Measurements from ENCODE around the gene LIN9. TPM values are rescaled to one million over a fixed set of nuclear protein-coding genes. Genes with fewer than 3 reads are reported as not detected.

Gene LIN9
- total and polyA plus RNA-seq, 2 experiments from 2014 or later, result 11.8 to 16.9 TPM

DNA sequence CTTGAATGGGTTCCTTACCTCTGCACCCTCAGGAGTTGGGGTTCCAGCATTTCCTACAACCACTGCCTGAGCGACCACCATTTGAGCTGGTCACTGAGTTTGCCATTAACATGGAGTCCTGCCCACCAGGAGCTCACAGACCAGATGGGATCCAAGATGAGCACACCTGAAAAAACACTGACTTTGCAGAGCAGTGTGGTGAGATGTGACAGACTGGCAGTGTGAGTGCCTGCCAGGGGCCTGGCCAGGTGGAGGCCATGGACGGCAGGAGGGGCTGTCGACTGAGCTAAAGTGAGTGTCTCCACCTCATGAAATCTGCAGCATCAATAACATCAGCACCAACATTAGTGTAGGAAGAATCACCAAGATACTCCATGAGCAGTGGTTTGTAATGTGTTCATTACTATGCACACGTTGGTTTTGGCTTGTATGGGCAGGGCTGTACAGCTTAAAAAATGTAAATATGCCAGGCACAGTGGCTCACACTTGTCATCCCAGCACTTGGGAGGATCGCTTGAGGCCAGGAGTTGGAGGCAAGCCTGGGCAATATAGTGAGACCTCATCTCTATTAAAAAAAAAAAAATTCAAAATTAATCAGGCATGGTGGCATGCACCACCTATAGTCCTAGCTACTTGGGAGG, 97.7 kb downstream of the LIN9 start:
- Histone ChIP-seq H3K4me1 (ENCODE audit: insufficient read depth) (peaks cover 32% of the 10 kb centered on the region), H3K79me2 (replicated peaks; ENCODE audit: insufficient read depth) (no peaks in the 10 kb centered on the region), H4K20me1 (replicated peaks; ENCODE audit: insufficient read depth) (no peaks in the 10 kb centered on the region), H2AFZ (0 out of 2 replicates have a peak overlapping the region, but pooled peaks have one; percentile 28), H3K9me2 (ENCODE audit: insufficient read depth) (no peaks in the 10 kb centered on the region; the same call in 1 of the 2 replicates), H3K36me3 (ENCODE audit: insufficient read depth) (no peaks in the 10 kb centered on the region), H3K4me3 (no peak overlapping the region), H3K27ac (ENCODE audit: low read depth) (no peak overlapping the region), H3F3A (replicated peaks; ENCODE audit: low read depth) (0 out of 2 replicates have a peak, but pooled peaks cover 4% of the 10 kb centered on the region), H3K27me3 (ENCODE audit: insufficient read depth) (peaks cover 7% of the 10 kb centered on the region; the same call in 1 of the 2 replicates), H3K4me2 (peak overlapping the region; percentile 67; the same call in 1 of the 2 replicates)
- DNase-seq (ENCODE audit: low spot score) (no peak), ATAC-seq (no peak)
- no peak overlapping the region for H3K4me3 Mint-ChIP-seq
- TF ChIP-seq NANOG (IDR thresholded peaks at IDR 0.05; ENCODE audit: borderline replicate concordance), result no peak
- TF ChIP-seq CREB1 (CRISPR knock-in tag; IDR thresholded peaks at IDR 0.05; ENCODE audit: low read depth), result no peak
- no peak for TF ChIP-seq EZH2phosphoT487 (IDR thresholded peaks at IDR 0.05; ENCODE audit: unreplicated experiment)
- TF ChIP-seq, protein P1, sequence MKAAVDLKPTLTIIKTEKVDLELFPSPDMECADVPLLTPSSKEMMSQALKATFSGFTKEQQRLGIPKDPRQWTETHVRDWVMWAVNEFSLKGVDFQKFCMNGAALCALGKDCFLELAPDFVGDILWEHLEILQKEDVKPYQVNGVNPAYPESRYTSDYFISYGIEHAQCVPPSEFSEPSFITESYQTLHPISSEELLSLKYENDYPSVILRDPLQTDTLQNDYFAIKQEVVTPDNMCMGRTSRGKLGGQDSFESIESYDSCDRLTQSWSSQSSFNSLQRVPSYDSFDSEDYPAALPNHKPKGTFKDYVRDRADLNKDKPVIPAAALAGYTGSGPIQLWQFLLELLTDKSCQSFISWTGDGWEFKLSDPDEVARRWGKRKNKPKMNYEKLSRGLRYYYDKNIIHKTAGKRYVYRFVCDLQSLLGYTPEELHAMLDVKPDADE (IDR thresholded peaks at IDR 0.05), result no peak
- TF ChIP-seq STAT1 (IDR thresholded peaks at IDR 0.05; ENCODE audit: unreplicated experiment), result no peak
- TF ChIP-seq, protein P2, sequence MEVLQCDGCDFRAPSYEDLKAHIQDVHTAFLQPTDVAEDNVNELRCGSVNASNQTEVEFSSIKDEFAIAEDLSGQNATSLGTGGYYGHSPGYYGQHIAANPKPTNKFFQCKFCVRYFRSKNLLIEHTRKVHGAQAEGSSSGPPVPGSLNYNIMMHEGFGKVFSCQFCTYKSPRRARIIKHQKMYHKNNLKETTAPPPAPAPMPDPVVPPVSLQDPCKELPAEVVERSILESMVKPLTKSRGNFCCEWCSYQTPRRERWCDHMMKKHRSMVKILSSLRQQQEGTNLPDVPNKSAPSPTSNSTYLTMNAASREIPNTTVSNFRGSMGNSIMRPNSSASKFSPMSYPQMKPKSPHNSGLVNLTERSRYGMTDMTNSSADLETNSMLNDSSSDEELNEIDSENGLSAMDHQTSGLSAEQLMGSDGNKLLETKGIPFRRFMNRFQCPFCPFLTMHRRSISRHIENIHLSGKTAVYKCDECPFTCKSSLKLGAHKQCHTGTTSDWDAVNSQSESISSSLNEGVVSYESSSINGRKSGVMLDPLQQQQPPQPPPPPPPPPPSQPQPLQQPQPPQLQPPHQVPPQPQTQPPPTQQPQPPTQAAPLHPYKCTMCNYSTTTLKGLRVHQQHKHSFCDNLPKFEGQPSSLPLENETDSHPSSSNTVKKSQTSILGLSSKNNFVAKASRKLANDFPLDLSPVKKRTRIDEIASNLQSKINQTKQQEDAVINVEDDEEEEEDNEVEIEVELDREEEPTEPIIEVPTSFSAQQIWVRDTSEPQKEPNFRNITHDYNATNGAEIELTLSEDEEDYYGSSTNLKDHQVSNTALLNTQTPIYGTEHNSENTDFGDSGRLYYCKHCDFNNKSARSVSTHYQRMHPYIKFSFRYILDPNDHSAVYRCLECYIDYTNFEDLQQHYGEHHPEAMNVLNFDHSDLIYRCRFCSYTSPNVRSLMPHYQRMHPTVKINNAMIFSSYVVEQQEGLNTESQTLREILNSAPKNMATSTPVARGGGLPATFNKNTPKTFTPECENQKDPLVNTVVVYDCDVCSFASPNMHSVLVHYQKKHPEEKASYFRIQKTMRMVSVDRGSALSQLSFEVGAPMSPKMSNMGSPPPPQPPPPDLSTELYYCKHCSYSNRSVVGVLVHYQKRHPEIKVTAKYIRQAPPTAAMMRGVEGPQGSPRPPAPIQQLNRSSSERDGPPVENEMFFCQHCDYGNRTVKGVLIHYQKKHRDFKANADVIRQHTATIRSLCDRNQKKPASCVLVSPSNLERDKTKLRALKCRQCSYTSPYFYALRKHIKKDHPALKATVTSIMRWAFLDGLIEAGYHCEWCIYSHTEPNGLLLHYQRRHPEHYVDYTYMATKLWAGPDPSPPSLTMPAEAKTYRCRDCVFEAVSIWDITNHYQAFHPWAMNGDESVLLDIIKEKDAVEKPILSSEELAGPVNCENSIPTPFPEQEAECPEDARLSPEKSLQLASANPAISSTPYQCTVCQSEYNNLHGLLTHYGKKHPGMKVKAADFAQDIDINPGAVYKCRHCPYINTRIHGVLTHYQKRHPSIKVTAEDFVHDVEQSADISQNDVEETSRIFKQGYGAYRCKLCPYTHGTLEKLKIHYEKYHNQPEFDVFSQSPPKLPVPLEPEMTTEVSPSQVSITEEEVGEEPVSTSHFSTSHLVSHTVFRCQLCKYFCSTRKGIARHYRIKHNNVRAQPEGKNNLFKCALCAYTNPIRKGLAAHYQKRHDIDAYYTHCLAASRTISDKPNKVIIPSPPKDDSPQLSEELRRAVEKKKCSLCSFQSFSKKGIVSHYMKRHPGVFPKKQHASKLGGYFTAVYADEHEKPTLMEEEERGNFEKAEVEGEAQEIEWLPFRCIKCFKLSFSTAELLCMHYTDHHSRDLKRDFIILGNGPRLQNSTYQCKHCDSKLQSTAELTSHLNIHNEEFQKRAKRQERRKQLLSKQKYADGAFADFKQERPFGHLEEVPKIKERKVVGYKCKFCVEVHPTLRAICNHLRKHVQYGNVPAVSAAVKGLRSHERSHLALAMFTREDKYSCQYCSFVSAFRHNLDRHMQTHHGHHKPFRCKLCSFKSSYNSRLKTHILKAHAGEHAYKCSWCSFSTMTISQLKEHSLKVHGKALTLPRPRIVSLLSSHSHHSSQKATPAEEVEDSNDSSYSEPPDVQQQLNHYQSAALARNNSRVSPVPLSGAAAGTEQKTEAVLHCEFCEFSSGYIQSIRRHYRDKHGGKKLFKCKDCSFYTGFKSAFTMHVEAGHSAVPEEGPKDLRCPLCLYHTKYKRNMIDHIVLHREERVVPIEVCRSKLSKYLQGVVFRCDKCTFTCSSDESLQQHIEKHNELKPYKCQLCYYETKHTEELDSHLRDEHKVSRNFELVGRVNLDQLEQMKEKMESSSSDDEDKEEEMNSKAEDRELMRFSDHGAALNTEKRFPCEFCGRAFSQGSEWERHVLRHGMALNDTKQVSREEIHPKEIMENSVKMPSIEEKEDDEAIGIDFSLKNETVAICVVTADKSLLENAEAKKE (CRISPR knock-in tag; IDR thresholded peaks at IDR 0.05), result no peak
- TF ChIP-seq ZNF114 (CRISPR knock-in tag; IDR thresholded peaks at IDR 0.05), result no peak
- TF ChIP-seq, protein P3, sequence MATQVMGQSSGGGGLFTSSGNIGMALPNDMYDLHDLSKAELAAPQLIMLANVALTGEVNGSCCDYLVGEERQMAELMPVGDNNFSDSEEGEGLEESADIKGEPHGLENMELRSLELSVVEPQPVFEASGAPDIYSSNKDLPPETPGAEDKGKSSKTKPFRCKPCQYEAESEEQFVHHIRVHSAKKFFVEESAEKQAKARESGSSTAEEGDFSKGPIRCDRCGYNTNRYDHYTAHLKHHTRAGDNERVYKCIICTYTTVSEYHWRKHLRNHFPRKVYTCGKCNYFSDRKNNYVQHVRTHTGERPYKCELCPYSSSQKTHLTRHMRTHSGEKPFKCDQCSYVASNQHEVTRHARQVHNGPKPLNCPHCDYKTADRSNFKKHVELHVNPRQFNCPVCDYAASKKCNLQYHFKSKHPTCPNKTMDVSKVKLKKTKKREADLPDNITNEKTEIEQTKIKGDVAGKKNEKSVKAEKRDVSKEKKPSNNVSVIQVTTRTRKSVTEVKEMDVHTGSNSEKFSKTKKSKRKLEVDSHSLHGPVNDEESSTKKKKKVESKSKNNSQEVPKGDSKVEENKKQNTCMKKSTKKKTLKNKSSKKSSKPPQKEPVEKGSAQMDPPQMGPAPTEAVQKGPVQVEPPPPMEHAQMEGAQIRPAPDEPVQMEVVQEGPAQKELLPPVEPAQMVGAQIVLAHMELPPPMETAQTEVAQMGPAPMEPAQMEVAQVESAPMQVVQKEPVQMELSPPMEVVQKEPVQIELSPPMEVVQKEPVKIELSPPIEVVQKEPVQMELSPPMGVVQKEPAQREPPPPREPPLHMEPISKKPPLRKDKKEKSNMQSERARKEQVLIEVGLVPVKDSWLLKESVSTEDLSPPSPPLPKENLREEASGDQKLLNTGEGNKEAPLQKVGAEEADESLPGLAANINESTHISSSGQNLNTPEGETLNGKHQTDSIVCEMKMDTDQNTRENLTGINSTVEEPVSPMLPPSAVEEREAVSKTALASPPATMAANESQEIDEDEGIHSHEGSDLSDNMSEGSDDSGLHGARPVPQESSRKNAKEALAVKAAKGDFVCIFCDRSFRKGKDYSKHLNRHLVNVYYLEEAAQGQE (IDR thresholded peaks at IDR 0.05; ENCODE audit: unreplicated experiment), result no peak
- TF ChIP-seq EZH2 (IDR thresholded peaks at IDR 0.05; ENCODE audit: low read depth, unreplicated experiment), result no peak
- no peak for TF ChIP-seq POLR2AphosphoS5 (IDR thresholded peaks at IDR 0.05; ENCODE audit: low read depth)
- no peak for TF ChIP-seq ZNF331 (CRISPR knock-in tag; IDR thresholded peaks at IDR 0.05; ENCODE audit: low read depth)
- no peak for TF ChIP-seq JUNB (IDR thresholded peaks at IDR 0.05; ENCODE audit: unreplicated experiment)
- TF ChIP-seq, protein P4, sequence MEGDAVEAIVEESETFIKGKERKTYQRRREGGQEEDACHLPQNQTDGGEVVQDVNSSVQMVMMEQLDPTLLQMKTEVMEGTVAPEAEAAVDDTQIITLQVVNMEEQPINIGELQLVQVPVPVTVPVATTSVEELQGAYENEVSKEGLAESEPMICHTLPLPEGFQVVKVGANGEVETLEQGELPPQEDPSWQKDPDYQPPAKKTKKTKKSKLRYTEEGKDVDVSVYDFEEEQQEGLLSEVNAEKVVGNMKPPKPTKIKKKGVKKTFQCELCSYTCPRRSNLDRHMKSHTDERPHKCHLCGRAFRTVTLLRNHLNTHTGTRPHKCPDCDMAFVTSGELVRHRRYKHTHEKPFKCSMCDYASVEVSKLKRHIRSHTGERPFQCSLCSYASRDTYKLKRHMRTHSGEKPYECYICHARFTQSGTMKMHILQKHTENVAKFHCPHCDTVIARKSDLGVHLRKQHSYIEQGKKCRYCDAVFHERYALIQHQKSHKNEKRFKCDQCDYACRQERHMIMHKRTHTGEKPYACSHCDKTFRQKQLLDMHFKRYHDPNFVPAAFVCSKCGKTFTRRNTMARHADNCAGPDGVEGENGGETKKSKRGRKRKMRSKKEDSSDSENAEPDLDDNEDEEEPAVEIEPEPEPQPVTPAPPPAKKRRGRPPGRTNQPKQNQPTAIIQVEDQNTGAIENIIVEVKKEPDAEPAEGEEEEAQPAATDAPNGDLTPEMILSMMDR (conservative IDR thresholded peaks at IDR 0.05; ENCODE audit: low read depth in 2 of 2), result no peak
- H3K4me1 Mint-ChIP-seq, result peaks cover 43% of the 10 kb centered on the region
- peaks cover 16% of the 10 kb centered on the region for H3K27me3 Mint-ChIP-seq (ENCODE audit: insufficient read depth, low read depth, poor library complexity)
- H3K27ac Mint-ChIP-seq, result no peak overlapping the region
- no peaks in the 10 kb centered on the region for H3K36me3 Mint-ChIP-seq (ENCODE audit: low read depth)
- no peaks in the 10 kb centered on the region for H3K9me3 Mint-ChIP-seq

Data from GM23338 (cell line).